Brain microvascular endothelial cell (primary cell): ENCODE data around the gene FARP1.
"Not testable (repeated sequence)": the region's sequence is repeated elsewhere in the genome, so short reads cannot be mapped to it uniquely, and the experiment has no call there.

Experiments used
- DNase-seq: peaks from one replicate; pipeline ENCODE4 v3.0.0-alpha.2; 2020
- H3K27ac ChIP-seq: fragments of 250-450 bp; sonication (Bioruptor Pico); 2 replicates; pipeline ENCODE4 v1.5.1; 2020; ENCODE audit warnings: mild to moderate bottlenecking, moderate library complexity
- H3K27me3 ChIP-seq: fragments of 250-450 bp; sonication (Bioruptor Pico); replicated peaks from 2 replicates; pipeline ENCODE4 v1.5.1; 2020; ENCODE audit warnings: mild to moderate bottlenecking
- H3K36me3 ChIP-seq: fragments of 250-450 bp; sonication (Bioruptor Pico); replicated peaks from 2 replicates; pipeline ENCODE4 v1.5.1; 2020; ENCODE audit warnings: mild to moderate bottlenecking
- H3K4me3 ChIP-seq: 2 replicates; pipeline ENCODE4 v1.5.1; 2011; ENCODE audit warnings: low read depth, mild to moderate bottlenecking, control low read depth, low read length, moderate library complexity
- CTCF ChIP-seq: IDR thresholded peaks from 2 replicates; pipeline ENCODE4 v1.5.1; 2011; ENCODE audit warnings: low read depth, mild to moderate bottlenecking, moderate library complexity, low read length, control low read depth, inconsistent platforms; ENCODE audit errors: missing control alignments
- in situ Hi-C: cut with HindIII; loops from 2 replicates; pipeline ENCODE4 v1.10.0; 2017; ENCODE audit warnings: low sequenced_read_pairs, low pct_ligation_motif_present

FARP1 gene

GRCh38 chr13:98410612-98411011 lies 267.7 kb downstream of the FARP1 start:
- Histone ChIP-seq H3K36me3 (peaks cover 23% of the 10 kb centered on the region), H3K27ac (no peak overlapping the region), H3K4me3 (no peak overlapping the region), H3K27me3 (no peaks in the 10 kb centered on the region)
- in situ Hi-C loops, result loop anchor here (25.0 kb wide), 2 partner anchors 273 to 523 kb away; partner anchors contain the start of gene FARP1
- no peak for DNase-seq
- TF ChIP-seq CTCF, result no peak

- in situ Hi-C loops, result loop anchor here (25.0 kb wide), 2 partner anchors 274 to 524 kb away; partner anchors contain the start of gene FARP1
- H3K36me3 ChIP-seq, result peaks cover 25% of the 10 kb centered on the region
- no peak for DNase-seq
- no peak overlapping the region for H3K4me3 ChIP-seq
- no peak for TF ChIP-seq CTCF
- H3K27me3 ChIP-seq, result no peaks in the 10 kb centered on the region
- no peak overlapping the region for H3K27ac ChIP-seq
Measured at GRCh38 chr13:98411013-98411412, 268.1 kb downstream of the FARP1 start.

GRCh38 chr13:98411617-98412265 lies 268.8 kb downstream of the FARP1 start:
- in situ Hi-C loops, result loop anchor here (25.0 kb wide), 2 partner anchors 274 to 524 kb away; partner anchors contain the start of gene FARP1
- Histone ChIP-seq H3K27ac (no peak overlapping the region), H3K36me3 (peaks cover 27% of the 10 kb centered on the region), H3K4me3 (no peak overlapping the region), H3K27me3 (no peaks in the 10 kb centered on the region)
- DNase-seq, result no peak
- TF ChIP-seq CTCF, result no peak

GRCh38 chr13:98413278-98413677 lies 270.4 kb downstream of the FARP1 start:
- H3K27ac ChIP-seq, DNase-seq, H3K27me3 ChIP-seq, H3K4me3 ChIP-seq: not testable (repeated sequence)
- in situ Hi-C loops, result loop anchor here (25.0 kb wide), 2 partner anchors 276 to 526 kb away; partner anchors contain the start of gene FARP1
- peaks cover 29% of the 10 kb centered on the region for H3K36me3 ChIP-seq

- Histone ChIP-seq H3K36me3 (peaks cover 29% of the 10 kb centered on the region), H3K27me3 (no peaks in the 10 kb centered on the region), H3K4me3 (no peak overlapping the region), H3K27ac (no peak overlapping the region)
- in situ Hi-C loops, result loop anchor here (25.0 kb wide), 2 partner anchors 276 to 526 kb away; partner anchors contain the start of gene FARP1
- TF ChIP-seq CTCF, result no peak
- no peak for DNase-seq
Measured at GRCh38 chr13:98413796-98414195, 270.9 kb downstream of the FARP1 start.

- DNase-seq, result no peak
- no peak for TF ChIP-seq CTCF
- Histone ChIP-seq H3K27ac (no peak overlapping the region), H3K27me3 (no peaks in the 10 kb centered on the region), H3K36me3 (peaks cover 22% of the 10 kb centered on the region), H3K4me3 (no peak overlapping the region)
- in situ Hi-C loops, result loop anchor here (25.0 kb wide), 2 partner anchors 278 to 528 kb away; partner anchors contain the start of gene FARP1
Measured at GRCh38 chr13:98415326-98416070, 272.6 kb downstream of the FARP1 start.
